H9 (cell line): ENCODE measurements around the gene BYSL. TPM values are rescaled to one million over a fixed set of nuclear protein-coding genes. Genes with fewer than 3 reads are reported as not detected.

Experiments used
- DNase-seq: peaks from one replicate; pipeline ENCODE4 v3.0.0-alpha.2; 2017
- H2AFZ ChIP-seq: one replicate; pipeline ENCODE4 v1.6.1; 2013; ENCODE audit warnings: mild to moderate bottlenecking, low read length, control low read depth, moderate library complexity
- H2AK5ac ChIP-seq: 2 replicates; pipeline ENCODE4 v1.6.1; 2013; ENCODE audit warnings: low read length, control low read depth, mixed read lengths; ENCODE audit not compliant: insufficient read length
- H2BK120ac ChIP-seq: one replicate; pipeline ENCODE4 v1.6.1; 2013; ENCODE audit warnings: low read depth, mild to moderate bottlenecking, low read length, control low read depth, inconsistent platforms; ENCODE audit not compliant: poor library complexity, severe bottlenecking
- H2BK12ac ChIP-seq: 2 replicates; pipeline ENCODE4 v1.6.1; 2013; ENCODE audit warnings: low read length, control low read depth, mixed read lengths, low read depth; ENCODE audit not compliant: insufficient read length
- H2BK15ac ChIP-seq: 2 replicates; pipeline ENCODE4 v1.6.1; 2013; ENCODE audit warnings: low read depth, low read length, control low read depth
- H2BK20ac ChIP-seq: one replicate; pipeline ENCODE4 v1.6.1; 2013; ENCODE audit warnings: low read depth, mild to moderate bottlenecking, low read length, control low read depth, inconsistent platforms; ENCODE audit not compliant: poor library complexity, severe bottlenecking
- H2BK5ac ChIP-seq: 2 replicates; pipeline ENCODE4 v1.6.1; 2013; ENCODE audit warnings: low read length, control low read depth, mixed read lengths; ENCODE audit not compliant: insufficient read length
- H3K14ac ChIP-seq: 2 replicates; pipeline ENCODE4 v1.6.1; 2013; ENCODE audit warnings: low read length, control low read depth; ENCODE audit not compliant: insufficient read depth
- H3K18ac ChIP-seq: 2 replicates; pipeline ENCODE4 v1.6.1; 2013; ENCODE audit warnings: low read depth, mild to moderate bottlenecking, mixed read lengths, low read length, control low read depth; ENCODE audit not compliant: insufficient read length
- H3K23ac ChIP-seq: 2 replicates; pipeline ENCODE4 v1.6.1; 2013; ENCODE audit warnings: low read length, control low read depth, mixed read lengths, low read depth; ENCODE audit not compliant: insufficient read length
- H3K23me2 ChIP-seq: 2 replicates; pipeline ENCODE4 v1.6.1; 2013; ENCODE audit warnings: low read depth, mild to moderate bottlenecking, mixed read lengths, low read length, control low read depth; ENCODE audit not compliant: insufficient read length, poor library complexity, severe bottlenecking
- H3K27ac ChIP-seq: 2 replicates; pipeline ENCODE4 v1.5.1; 2013; ENCODE audit warnings: low read length, control low read depth, mixed read lengths, low read depth; ENCODE audit not compliant: insufficient read length
- H3K27me3 ChIP-seq: 2 replicates; pipeline ENCODE4 v1.6.1; 2013; ENCODE audit warnings: low read length, control low read depth, inconsistent platforms; ENCODE audit not compliant: insufficient read depth
- H3K4ac ChIP-seq: 2 replicates; pipeline ENCODE4 v1.6.1; 2013; ENCODE audit warnings: low read depth, mild to moderate bottlenecking, control low read depth, inconsistent platforms, low read length, moderate library complexity
- H3K4me1 ChIP-seq: 2 replicates; pipeline ENCODE4 v1.6.1; 2013; ENCODE audit warnings: low read length, control low read depth, inconsistent platforms; ENCODE audit not compliant: insufficient read depth
- H3K4me2 ChIP-seq: 2 replicates; pipeline ENCODE4 v1.6.1; 2013; ENCODE audit warnings: low read length, control low read depth, mixed read lengths; ENCODE audit not compliant: insufficient read length, insufficient read depth
- H3K56ac ChIP-seq: 2 replicates; pipeline ENCODE4 v1.6.1; 2013; ENCODE audit warnings: low read depth, mild to moderate bottlenecking, mixed read lengths, low read length, control low read depth; ENCODE audit not compliant: insufficient read length
- H3K79me1 ChIP-seq: 2 replicates; pipeline ENCODE4 v1.6.1; 2013; ENCODE audit warnings: low read depth, mild to moderate bottlenecking, moderate library complexity, low read length, control low read depth, inconsistent platforms; ENCODE audit not compliant: insufficient read depth, poor library complexity, severe bottlenecking
- H3K79me2 ChIP-seq: 2 replicates; pipeline ENCODE4 v1.6.1; 2013; ENCODE audit warnings: low read length, control low read depth, inconsistent platforms; ENCODE audit not compliant: insufficient read depth
- H3K9ac ChIP-seq: 2 replicates; pipeline ENCODE4 v1.6.1; 2013; ENCODE audit warnings: low read length, control low read depth, mixed read lengths; ENCODE audit not compliant: insufficient read length; ENCODE audit errors: extremely low read depth
- H3K9me3 ChIP-seq: one replicate; pipeline ENCODE4 v1.6.1; 2013; ENCODE audit warnings: low read depth, low read length, inconsistent platforms; ENCODE audit not compliant: control insufficient read depth
- H3T11ph ChIP-seq: one replicate; pipeline ENCODE4 v1.6.1; 2013; ENCODE audit warnings: mild to moderate bottlenecking, low read length, control low read depth, inconsistent platforms
- H4K20me1 ChIP-seq: one replicate; pipeline ENCODE4 v1.6.1; 2013; ENCODE audit not compliant: control insufficient read depth, insufficient read length, insufficient read depth
- H4K5ac ChIP-seq: 2 replicates; pipeline ENCODE4 v1.6.1; 2013; ENCODE audit warnings: low read depth, mild to moderate bottlenecking, mixed read lengths, low read length, control low read depth; ENCODE audit not compliant: insufficient read length
- H4K8ac ChIP-seq: replicated peaks from 2 replicates; pipeline ENCODE4 v1.6.1; 2013; ENCODE audit warnings: low read length, control low read depth, mixed read lengths, low read depth; ENCODE audit not compliant: insufficient read length
- H4K91ac ChIP-seq: 2 replicates; pipeline ENCODE4 v1.6.1; 2013; ENCODE audit warnings: low read depth, mild to moderate bottlenecking, moderate library complexity, mixed read lengths, low read length, control low read depth; ENCODE audit not compliant: insufficient read length
- H3K27ac Mint-ChIP-seq, 3 experiments: 2 replicates in 2 of 3; 3 replicates in 1 of 3; pipeline ENCODE4 v1.8.0; 2020 to 2021; ENCODE audit warnings: mixed read lengths in 3 of 3, mild to moderate bottlenecking in 1 of 3, moderate library complexity in 1 of 3
- H3K27me3 Mint-ChIP-seq: 2 replicates; pipeline ENCODE4 v1.8.0; 2021; ENCODE audit warnings: low read depth, mild to moderate bottlenecking, moderate library complexity, mixed read lengths
- H3K36me3 Mint-ChIP-seq, 3 experiments: 2 replicates in 2 of 3; 3 replicates in 1 of 3; pipeline ENCODE4 v1.8.0; 2020 to 2021; ENCODE audit warnings: low read depth in 3 of 3, mixed read lengths in 3 of 3; ENCODE audit not compliant: insufficient read depth in 1 of 3
- H3K4me1 Mint-ChIP-seq, 2 experiments: 2 replicates each; pipeline ENCODE4 v1.8.0; 2020; ENCODE audit warnings: mixed read lengths in 2 of 2
- H3K4me3 Mint-ChIP-seq, 2 experiments: 2 replicates in 1 of 2; 3 replicates in 1 of 2; pipeline ENCODE4 v1.8.0; 2020 to 2021; ENCODE audit warnings: mild to moderate bottlenecking in 2 of 2, mixed read lengths in 2 of 2, moderate library complexity in 1 of 2
- H3K9me3 Mint-ChIP-seq, 2 experiments: 2 replicates in 1 of 2; 3 replicates in 1 of 2; pipeline ENCODE4 v1.8.0; 2020; ENCODE audit warnings: mild to moderate bottlenecking in 2 of 2, mixed read lengths in 2 of 2, moderate library complexity in 1 of 2
- WGBS: extraction: QIAGEN DNeasy Blood & Tissue Kit; methylation state at CpG from one replicate; pipeline ENCODE4 v1.1.7; 2013; ENCODE audit warnings: missing lambda C conversion rate, low lambda C conversion rate, mixed read lengths; ENCODE audit not compliant: insufficient read length; ENCODE audit errors: extremely low coverage; 5-methylcytosine and 5-hydroxymethylcytosine counted together
- total RNA-seq: library from RNA; stranded (reverse); gene quantifications from 2 replicates; pipeline ENCODE4 v1.2.1, GENCODE V29; 2021
- TF ChIP-seq, protein P1 (sequence below): fragments of 200-600 bp; sonication (generic); conservative IDR thresholded peaks from 3 replicates; pipeline ENCODE4 v1.8.0; 2021; ENCODE audit warnings: antibody characterized with exemption, mild to moderate bottlenecking

The BYSL gene
- total RNA-seq, 1 experiment from 2014 or later, result 71.1 TPM

- H4K8ac ChIP-seq, result no peak overlapping the region
- H3T11ph ChIP-seq, result no peak overlapping the region
- H4K91ac ChIP-seq, result no peak overlapping the region
- no peak overlapping the region for H3K4ac ChIP-seq
- no peaks in the 10 kb centered on the region for H3K27me3 ChIP-seq
- H3K23ac ChIP-seq, result no peak overlapping the region
- peaks cover 15 to 17% of the 10 kb centered on the region in 2 experiments for H3K4me1 Mint-ChIP-seq
- no peak overlapping the region for H2BK20ac ChIP-seq
- peak overlapping the region; percentile 94 to 99 (median 95) for H3K27ac Mint-ChIP-seq
- no peak overlapping the region for H3K14ac ChIP-seq
- H2AK5ac ChIP-seq, result no peak overlapping the region
- no CpG with 5 or more reads among the region's 3 CpGs for WGBS
- H4K5ac ChIP-seq, result no peak overlapping the region
- H3K36me3 Mint-ChIP-seq, result peaks cover 0 to 5% (median 0%) of the 10 kb centered on the region in 3 experiments; a peak in 1 of 7 replicates
- H3K9me3 Mint-ChIP-seq, result no peaks in the 10 kb centered on the region
- H3K4me2 ChIP-seq, result peak overlapping the region; percentile 95
- H3K27ac ChIP-seq, result peak overlapping the region; percentile 85
- no peak for DNase-seq
- no peak overlapping the region for H2BK120ac ChIP-seq
- no peak overlapping the region; a peak in 1 of 5 replicates for H3K4me3 Mint-ChIP-seq
- H3K9me3 ChIP-seq, result no peaks in the 10 kb centered on the region
- no peak overlapping the region for H2BK5ac ChIP-seq
- H3K56ac ChIP-seq, result no peak overlapping the region
- no peaks in the 10 kb centered on the region for H4K20me1 ChIP-seq
- H3K23me2 ChIP-seq, result peaks cover 15% of the 10 kb centered on the region
- no peak overlapping the region for H2AFZ ChIP-seq
- no peaks in the 10 kb centered on the region for H3K79me1 ChIP-seq
- peaks cover 9% of the 10 kb centered on the region; the same call in 1 of the 2 replicates for H3K4me1 ChIP-seq
- TF ChIP-seq, protein P1, sequence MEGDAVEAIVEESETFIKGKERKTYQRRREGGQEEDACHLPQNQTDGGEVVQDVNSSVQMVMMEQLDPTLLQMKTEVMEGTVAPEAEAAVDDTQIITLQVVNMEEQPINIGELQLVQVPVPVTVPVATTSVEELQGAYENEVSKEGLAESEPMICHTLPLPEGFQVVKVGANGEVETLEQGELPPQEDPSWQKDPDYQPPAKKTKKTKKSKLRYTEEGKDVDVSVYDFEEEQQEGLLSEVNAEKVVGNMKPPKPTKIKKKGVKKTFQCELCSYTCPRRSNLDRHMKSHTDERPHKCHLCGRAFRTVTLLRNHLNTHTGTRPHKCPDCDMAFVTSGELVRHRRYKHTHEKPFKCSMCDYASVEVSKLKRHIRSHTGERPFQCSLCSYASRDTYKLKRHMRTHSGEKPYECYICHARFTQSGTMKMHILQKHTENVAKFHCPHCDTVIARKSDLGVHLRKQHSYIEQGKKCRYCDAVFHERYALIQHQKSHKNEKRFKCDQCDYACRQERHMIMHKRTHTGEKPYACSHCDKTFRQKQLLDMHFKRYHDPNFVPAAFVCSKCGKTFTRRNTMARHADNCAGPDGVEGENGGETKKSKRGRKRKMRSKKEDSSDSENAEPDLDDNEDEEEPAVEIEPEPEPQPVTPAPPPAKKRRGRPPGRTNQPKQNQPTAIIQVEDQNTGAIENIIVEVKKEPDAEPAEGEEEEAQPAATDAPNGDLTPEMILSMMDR, result no peak
- no peaks in the 10 kb centered on the region for H3K27me3 Mint-ChIP-seq
- H3K9ac ChIP-seq, result peak overlapping the region; percentile 84
- no peak overlapping the region for H2BK15ac ChIP-seq
- H3K18ac ChIP-seq, result no peak overlapping the region
- no peak overlapping the region for H2BK12ac ChIP-seq
- H3K79me2 ChIP-seq, result no peaks in the 10 kb centered on the region
Measured at GRCh38 chr6:41896281-41896680, 25.0 kb upstream of the BYSL start.
